SK-N-SH treated with all-trans-retinoic acid at 6 μM for 48 hours (cell line): ENCODE data around the gene UBR2.

Experiments
- ATAC-seq: fragments of 200-7000 bp; cut with Tn5 transposase; 3 replicates; pipeline ENCODE4 v1.9.1; 2020; ENCODE audit warnings: mild to moderate bottlenecking, moderate library complexity
- ARNTL ChIP-seq: fragments of 450-650 bp; formaldehyde crosslinking; IDR thresholded peaks from 2 replicates; pipeline ENCODE4 v1.5.0; 2020; ENCODE audit warnings: low read depth, mild to moderate bottlenecking, moderate library complexity, borderline replicate concordance
- BACH2 ChIP-seq: fragments of 250-450 bp; sonication (Bioruptor Pico); IDR thresholded peaks from 2 replicates; pipeline ENCODE4 v1.9.0; 2021; ENCODE audit warnings: mild to moderate bottlenecking, borderline replicate concordance
- CREB5 ChIP-seq: fragments of 250-450 bp; sonication (Bioruptor Pico); IDR thresholded peaks from 2 replicates; pipeline ENCODE4 v1.5.1; 2020; ENCODE audit warnings: low read depth, mild to moderate bottlenecking, moderate library complexity
- CSDC2 ChIP-seq: fragments of 250-450 bp; sonication (Bioruptor Pico); IDR thresholded peaks from 2 replicates; pipeline ENCODE4 v1.5.0; 2020; ENCODE audit warnings: mild to moderate bottlenecking, moderate library complexity
- CSRNP3 ChIP-seq: fragments of 250-450 bp; sonication (Bioruptor Pico); IDR thresholded peaks from 2 replicates; pipeline ENCODE4 v1.5.1; 2021; ENCODE audit warnings: mild to moderate bottlenecking, moderate library complexity
- ESRRG ChIP-seq: fragments of 250-450 bp; sonication (Bioruptor Pico); IDR thresholded peaks from 2 replicates; pipeline ENCODE4 v1.6.1; 2021; ENCODE audit warnings: mild to moderate bottlenecking
- GLIS3 ChIP-seq: fragments of 250-450 bp; sonication (Bioruptor Pico); IDR thresholded peaks from 2 replicates; pipeline ENCODE4 v1.5.0; 2020; ENCODE audit warnings: mild to moderate bottlenecking, moderate library complexity
- OSR1 ChIP-seq: fragments of 250-450 bp; sonication (Bioruptor Pico); IDR thresholded peaks from 2 replicates; pipeline ENCODE4 v1.8.0; 2022; ENCODE audit warnings: moderate library complexity, mild to moderate bottlenecking, inconsistent platforms
- PATZ1 ChIP-seq: fragments of 250-450 bp; sonication (Bioruptor Pico); IDR thresholded peaks from 2 replicates; pipeline ENCODE4 v1.8.0; 2020; ENCODE audit warnings: mild to moderate bottlenecking, moderate library complexity, borderline replicate concordance
- POU6F1 ChIP-seq: fragments of 250-450 bp; sonication (Bioruptor Pico); IDR thresholded peaks from 2 replicates; pipeline ENCODE4 v1.8.0; 2021; ENCODE audit warnings: low read depth, mild to moderate bottlenecking, moderate library complexity, borderline replicate concordance
- PPARA ChIP-seq: fragments of 250-450 bp; sonication (Bioruptor Pico); IDR thresholded peaks from 2 replicates; pipeline ENCODE4 v1.5.0; 2020; ENCODE audit warnings: mild to moderate bottlenecking, borderline replicate concordance
- RARB ChIP-seq: fragments of 250-450 bp; sonication (Bioruptor Pico); IDR thresholded peaks from 2 replicates; pipeline ENCODE4 v1.8.0; 2021; ENCODE audit warnings: mild to moderate bottlenecking, moderate library complexity
- SNAI2 ChIP-seq: fragments of 250-450 bp; sonication (Bioruptor Pico); IDR thresholded peaks from 2 replicates; pipeline ENCODE4 v1.5.0; 2020; ENCODE audit warnings: mild to moderate bottlenecking, moderate library complexity
- TCF4 ChIP-seq: fragments of 250-450 bp; sonication (Bioruptor Pico); IDR thresholded peaks from 2 replicates; pipeline ENCODE4 v1.8.0; 2021; ENCODE audit warnings: mild to moderate bottlenecking, moderate library complexity, borderline replicate concordance
- TOX ChIP-seq: fragments of 250-450 bp; sonication (Bioruptor Pico); IDR thresholded peaks from 2 replicates; pipeline ENCODE4 v1.8.0; 2021; ENCODE audit warnings: mild to moderate bottlenecking, moderate library complexity, borderline replicate concordance
- TSHZ2 ChIP-seq: fragments of 250-450 bp; sonication (Bioruptor Pico); IDR thresholded peaks from 2 replicates; pipeline ENCODE4 v1.5.0; 2020; ENCODE audit warnings: mild to moderate bottlenecking, moderate library complexity
- ZC3H10 ChIP-seq: fragments of 250-450 bp; sonication (Bioruptor Pico); IDR thresholded peaks from 2 replicates; pipeline ENCODE4 v1.5.1; 2021; ENCODE audit warnings: mild to moderate bottlenecking, moderate library complexity
- ZFP3 ChIP-seq: fragments of 250-450 bp; sonication (Bioruptor Pico); IDR thresholded peaks from 2 replicates; pipeline ENCODE4 v1.5.0; 2020; ENCODE audit warnings: mild to moderate bottlenecking, moderate library complexity
- ZFP30 ChIP-seq: fragments of 450-650 bp; formaldehyde crosslinking; IDR thresholded peaks from 2 replicates; pipeline ENCODE4 v1.5.0; 2022; ENCODE audit warnings: mild to moderate bottlenecking, moderate library complexity
- ZNF565 ChIP-seq: fragments of 450-650 bp; formaldehyde crosslinking; conservative IDR thresholded peaks from 2 replicates; pipeline ENCODE4 v1.5.0; 2020; ENCODE audit warnings: low read depth, mild to moderate bottlenecking, moderate library complexity
- ZNF70 ChIP-seq: fragments of 450-650 bp; formaldehyde crosslinking; IDR thresholded peaks from 2 replicates; pipeline ENCODE4 v1.5.0; 2020; ENCODE audit warnings: mild to moderate bottlenecking, moderate library complexity
- ZNF8 ChIP-seq: fragments of 450-650 bp; formaldehyde crosslinking; IDR thresholded peaks from 2 replicates; pipeline ENCODE4 v1.5.0; 2020; ENCODE audit warnings: mild to moderate bottlenecking, moderate library complexity

The UBR2 gene

GRCh38 chr6:42659806-42660205, 96.0 kb downstream of the UBR2 start:
- ATAC-seq, result no peak
- TF ChIP-seq ZNF8 (CRISPR knock-in tag) (no peak), RARB (no peak), TOX (CRISPR knock-in tag) (no peak), OSR1 (no peak), BACH2 (CRISPR knock-in tag) (no peak), TCF4 (no peak), PATZ1 (CRISPR knock-in tag) (no peak), ZFP30 (CRISPR knock-in tag) (no peak), POU6F1 (CRISPR knock-in tag) (no peak), ARNTL (no peak), TSHZ2 (CRISPR knock-in tag) (no peak), ZNF565 (CRISPR knock-in tag) (no peak), ZFP3 (CRISPR knock-in tag) (no peak), CSDC2 (no peak), CREB5 (CRISPR knock-in tag) (no peak), ZNF70 (CRISPR knock-in tag) (no peak), ZC3H10 (CRISPR knock-in tag) (no peak), ESRRG (CRISPR knock-in tag) (no peak), GLIS3 (CRISPR knock-in tag) (no peak)

GRCh38 chr6:42661540-42662153, 97.8 kb downstream of the UBR2 start:
- ATAC-seq, result peak; percentile 87
- no peak for TF ChIP-seq PATZ1 (CRISPR knock-in tag)
- no peak for TF ChIP-seq ESRRG (CRISPR knock-in tag)
- no peak for TF ChIP-seq SNAI2
- TF ChIP-seq PPARA (CRISPR knock-in tag), result no peak
- no peak for TF ChIP-seq ZNF70 (CRISPR knock-in tag)
- TF ChIP-seq CSDC2, result no peak
- no peak for TF ChIP-seq ZNF565 (CRISPR knock-in tag)
- TF ChIP-seq CREB5 (CRISPR knock-in tag), result no peak
- TF ChIP-seq POU6F1 (CRISPR knock-in tag), result no peak
- TF ChIP-seq CSRNP3 (CRISPR knock-in tag), result no peak
- TF ChIP-seq ZFP30 (CRISPR knock-in tag), result no peak
- TF ChIP-seq ZC3H10 (CRISPR knock-in tag), result no peak
- no peak for TF ChIP-seq TCF4
- TF ChIP-seq GLIS3 (CRISPR knock-in tag), result no peak
- no peak for TF ChIP-seq ZNF8 (CRISPR knock-in tag)
- no peak for TF ChIP-seq OSR1
